GM12874 (cell line): ENCODE measurements around the gene JAK1.

Source experiments
- TF ChIP-seq, protein P1 (sequence below): IDR thresholded peaks from 2 replicates; pipeline ENCODE4 v1.5.1; 2011; ENCODE audit warnings: low read depth, mild to moderate bottlenecking, control low read depth, low read length, moderate library complexity; ENCODE audit not compliant: insufficient read depth

JAK1 gene

DNA sequence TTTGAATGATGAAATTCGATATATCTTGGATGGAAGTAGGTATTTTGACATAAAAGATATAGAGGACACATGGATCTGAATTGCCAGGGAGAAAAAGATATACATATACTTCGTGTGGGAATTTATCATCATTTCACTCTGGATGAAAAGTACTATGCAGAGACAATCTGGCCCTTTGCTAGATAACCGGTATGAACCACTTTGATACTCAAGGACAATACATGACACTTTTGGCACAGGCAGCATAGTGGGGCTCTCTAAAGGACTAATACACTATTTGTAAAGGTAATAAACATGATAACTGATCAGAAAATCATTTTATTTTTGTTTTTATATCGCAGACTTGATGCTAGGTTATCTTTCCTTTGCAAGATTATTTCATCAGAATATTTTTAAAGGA lies 24.2 kb downstream of the JAK1 start:
- TF ChIP-seq, protein P1, sequence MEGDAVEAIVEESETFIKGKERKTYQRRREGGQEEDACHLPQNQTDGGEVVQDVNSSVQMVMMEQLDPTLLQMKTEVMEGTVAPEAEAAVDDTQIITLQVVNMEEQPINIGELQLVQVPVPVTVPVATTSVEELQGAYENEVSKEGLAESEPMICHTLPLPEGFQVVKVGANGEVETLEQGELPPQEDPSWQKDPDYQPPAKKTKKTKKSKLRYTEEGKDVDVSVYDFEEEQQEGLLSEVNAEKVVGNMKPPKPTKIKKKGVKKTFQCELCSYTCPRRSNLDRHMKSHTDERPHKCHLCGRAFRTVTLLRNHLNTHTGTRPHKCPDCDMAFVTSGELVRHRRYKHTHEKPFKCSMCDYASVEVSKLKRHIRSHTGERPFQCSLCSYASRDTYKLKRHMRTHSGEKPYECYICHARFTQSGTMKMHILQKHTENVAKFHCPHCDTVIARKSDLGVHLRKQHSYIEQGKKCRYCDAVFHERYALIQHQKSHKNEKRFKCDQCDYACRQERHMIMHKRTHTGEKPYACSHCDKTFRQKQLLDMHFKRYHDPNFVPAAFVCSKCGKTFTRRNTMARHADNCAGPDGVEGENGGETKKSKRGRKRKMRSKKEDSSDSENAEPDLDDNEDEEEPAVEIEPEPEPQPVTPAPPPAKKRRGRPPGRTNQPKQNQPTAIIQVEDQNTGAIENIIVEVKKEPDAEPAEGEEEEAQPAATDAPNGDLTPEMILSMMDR: no peak

DNA sequence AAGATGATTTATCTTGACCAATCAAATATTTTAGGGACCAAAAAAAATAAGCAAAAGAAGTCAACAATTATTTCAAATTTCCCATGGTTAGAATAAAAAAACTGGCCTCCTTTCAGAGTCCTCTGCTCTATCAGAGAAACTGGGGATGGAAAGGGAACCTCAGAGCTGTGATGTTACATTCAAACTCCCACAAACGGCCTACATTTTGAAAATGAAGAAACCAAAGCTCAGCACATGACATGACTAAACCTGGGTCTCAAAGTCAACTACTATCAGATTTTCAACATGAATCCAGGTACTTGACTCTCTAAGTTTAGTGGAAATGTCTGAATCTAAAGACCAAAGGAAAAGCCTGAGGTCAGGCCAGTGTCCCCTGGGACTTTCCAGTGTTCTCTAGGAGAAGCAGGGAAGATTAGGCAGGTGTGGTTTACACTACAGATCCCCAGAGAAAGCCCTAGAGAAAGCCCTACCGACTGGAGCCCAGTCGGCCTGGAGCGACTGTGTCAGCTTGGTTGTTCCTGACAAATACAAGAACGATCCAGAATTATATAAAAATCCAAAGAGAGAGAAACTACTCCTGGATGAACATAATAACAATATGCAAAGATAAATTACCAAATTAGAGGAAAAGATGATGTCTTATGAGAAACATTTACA lies 24.8 kb downstream of the JAK1 start:
- TF ChIP-seq, protein P1: no peak

DNA sequence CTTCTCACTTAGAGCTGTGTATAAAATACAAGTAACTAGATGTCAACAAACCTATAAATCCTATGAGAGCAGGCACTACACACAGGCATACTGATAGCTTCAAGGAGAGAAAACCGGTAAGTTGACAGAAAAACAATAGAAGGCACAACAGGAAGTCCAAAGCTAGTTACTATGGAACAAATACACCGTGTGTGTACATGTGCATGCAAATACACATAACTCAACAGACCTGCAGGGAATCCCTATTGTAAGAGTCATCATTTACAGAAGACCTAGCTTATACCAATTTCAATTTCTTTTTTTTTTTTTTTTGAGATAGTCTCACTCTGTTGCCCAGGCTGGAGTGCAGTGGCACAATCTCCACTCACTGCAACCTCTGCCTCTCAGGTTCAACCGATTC lies 26.3 kb downstream of the JAK1 start:
- TF ChIP-seq, protein P1: no peak

DNA sequence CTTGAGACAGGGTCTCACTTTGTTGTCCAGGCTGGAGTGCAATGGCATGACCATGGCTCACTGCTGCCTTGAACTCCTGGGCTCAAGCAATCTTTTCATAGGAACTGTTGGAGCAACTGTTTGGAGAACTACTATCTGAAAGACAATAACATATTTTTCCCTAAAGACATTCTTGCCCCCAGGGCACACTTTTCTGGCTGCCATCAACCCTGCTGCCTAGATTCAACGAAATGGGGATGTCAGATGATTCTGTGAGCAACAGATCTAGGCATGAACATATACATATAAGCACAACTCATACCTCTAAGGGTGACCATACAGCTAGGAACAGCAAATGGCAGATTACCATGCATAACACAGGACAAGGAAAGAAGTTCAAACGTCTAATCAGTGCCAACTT lies 27.4 kb downstream of the JAK1 start:
- TF ChIP-seq, protein P1: no peak

DNA sequence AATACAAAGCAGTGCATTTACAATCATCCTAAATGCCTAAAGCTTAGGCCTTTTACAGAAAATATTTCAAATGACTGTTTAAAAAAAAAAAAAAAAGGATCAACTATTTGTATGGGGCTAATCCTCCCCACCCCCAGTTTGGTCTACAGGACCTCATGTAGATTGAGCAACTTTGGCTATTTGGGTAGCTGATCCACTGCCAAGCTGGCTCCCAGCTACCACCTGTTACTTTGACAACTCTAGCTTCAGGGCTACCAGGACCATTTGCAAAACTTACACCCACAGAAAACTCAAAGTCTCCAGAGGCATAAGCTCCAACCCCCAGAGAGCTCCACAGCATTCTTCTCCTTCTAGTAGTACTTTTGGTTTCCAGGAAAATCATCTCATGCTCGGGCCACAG lies 29.4 kb downstream of the JAK1 start:
- TF ChIP-seq, protein P1: no peak

DNA sequence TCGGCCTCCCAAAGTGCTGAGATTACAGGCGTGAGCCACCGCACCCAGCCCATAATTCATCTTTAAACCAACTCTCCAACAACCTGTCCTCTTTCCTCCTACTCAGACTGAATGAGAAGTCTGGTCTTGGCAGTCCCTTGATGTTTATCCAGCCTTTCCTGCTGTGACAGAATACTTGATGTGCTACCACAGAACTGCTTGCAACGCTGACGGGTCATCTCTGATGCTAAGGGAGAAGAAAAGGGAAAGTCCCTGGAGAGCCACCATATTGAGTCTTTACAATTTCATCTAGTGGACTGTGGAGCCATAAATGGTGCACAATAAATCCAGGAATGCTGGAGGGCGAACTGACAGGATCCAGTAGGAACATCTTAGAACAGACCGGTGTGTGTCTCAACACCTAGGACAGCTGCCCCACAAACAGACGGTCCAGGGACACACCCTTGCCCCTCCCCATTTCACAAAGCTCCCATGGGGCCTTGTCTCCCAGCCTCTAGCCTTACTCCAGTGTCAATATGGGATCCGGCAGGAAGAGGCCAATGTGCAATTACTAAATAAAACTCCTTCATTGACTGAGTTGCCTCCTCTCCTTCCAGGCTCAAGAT lies 30.7 kb downstream of the JAK1 start:
- TF ChIP-seq, protein P1: no peak

DNA sequence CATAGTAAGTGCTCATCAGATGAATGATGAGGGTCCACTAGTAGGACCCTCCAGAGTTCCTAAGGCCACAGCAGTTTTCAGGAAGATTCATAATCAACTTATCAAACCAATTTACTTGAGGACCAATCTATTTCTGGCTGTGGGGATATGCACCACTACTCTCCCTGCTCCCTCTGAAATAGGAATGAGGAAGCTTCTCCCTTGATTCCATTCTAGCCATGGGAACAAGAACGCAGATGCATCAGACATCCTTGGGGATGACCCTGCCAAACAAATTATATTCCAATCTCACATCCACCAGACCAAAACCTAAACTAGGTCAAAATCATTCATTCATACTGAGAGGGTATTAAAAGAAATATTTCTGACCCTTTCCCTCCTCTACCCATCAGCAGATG lies 31.5 kb downstream of the JAK1 start:
- TF ChIP-seq, protein P1: no peak
